Suppressor macrophage treated with lipopolysaccharide for 4 hours (primary cell): ENCODE data around the gene TEN1.

Source experiments
- DNase-seq: peaks from one replicate; pipeline ENCODE4 v3.0.0-alpha.2; 2020

Gene TEN1

GRCh38 chr17:76008208-76008607 is 29.2 kb downstream of the TEN1 start:
- no peak for DNase-seq

- no peak for DNase-seq
Observed at GRCh38 chr17:76008630-76009425, 29.8 kb downstream of the TEN1 start.

DNA sequence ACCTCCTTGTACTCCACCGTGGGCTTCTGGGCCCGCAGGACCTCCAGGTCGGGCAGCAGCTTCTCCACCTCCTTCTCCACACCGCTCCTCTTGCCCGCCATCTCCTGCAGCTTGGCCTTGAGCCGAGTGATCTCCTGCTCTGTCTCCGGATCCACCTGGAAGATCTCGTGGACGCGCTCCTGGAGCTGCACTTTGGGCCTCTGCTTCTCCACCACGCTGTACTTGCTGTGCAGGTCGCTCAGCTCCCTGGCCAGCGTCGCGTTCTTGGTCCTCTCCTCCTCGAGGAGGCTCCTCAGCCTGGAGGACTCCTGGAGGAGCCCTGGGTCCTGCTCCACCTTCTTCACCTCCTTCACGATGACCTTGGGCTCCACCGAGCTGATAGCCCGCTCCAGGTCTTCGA is 30.4 kb downstream of the TEN1 start:
- no peak for DNase-seq

DNA sequence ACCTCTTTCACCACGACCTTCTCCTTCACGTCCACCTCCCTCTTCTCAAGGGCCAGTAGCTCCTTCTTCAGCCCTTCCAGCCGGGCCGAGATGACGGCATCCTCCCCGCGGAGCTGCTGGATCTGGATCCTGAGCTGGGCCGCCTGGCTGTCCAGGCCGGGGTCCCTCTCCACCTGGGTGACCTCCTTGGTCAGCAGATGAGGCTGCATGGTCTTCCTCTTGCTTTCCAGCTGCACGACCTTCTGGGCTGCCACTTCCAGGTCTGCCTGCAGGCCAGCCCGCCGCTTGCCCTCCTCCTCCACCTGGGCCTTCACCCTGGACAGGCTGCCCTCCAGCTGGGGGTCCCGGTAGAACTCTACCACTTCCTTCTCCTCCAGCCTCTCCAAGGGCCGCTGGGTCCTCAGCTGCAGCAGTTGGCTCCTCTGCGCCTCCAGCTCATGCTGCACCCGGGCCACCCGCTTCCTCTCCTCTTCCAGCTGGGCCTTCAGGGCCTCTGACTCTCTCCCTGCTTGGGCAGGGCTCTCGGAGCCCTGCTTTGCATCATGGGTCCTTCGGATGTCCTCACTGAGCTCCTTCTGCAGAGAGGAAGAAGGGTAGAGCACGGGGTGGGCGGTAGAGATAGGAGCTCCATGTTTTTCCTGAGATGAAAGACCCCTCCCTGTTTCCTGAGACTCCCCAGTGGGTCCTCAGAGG is 31.1 kb downstream of the TEN1 start:
- DNase-seq = no peak

DNA sequence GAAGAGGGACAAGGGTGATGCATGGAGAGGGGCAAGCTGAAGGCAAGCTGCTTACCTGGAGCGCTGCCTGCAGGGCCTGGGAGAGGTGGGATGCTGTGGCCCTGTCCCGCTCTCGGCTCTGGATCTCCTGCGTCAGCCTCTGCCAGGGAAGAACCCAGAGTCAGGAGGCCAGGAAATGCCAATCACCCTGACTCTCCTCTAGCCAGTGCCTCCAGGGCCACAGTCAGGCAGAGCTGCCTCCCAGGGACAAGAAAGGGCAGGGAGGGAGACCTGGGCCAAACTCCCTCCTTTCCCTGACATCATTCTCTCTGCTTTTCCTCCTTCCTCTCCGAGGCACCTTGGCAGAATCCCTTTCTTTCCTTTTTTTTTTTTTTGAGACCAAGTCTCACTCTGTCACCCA is 32.9 kb downstream of the TEN1 start:
- DNase-seq = no peak

DNA sequence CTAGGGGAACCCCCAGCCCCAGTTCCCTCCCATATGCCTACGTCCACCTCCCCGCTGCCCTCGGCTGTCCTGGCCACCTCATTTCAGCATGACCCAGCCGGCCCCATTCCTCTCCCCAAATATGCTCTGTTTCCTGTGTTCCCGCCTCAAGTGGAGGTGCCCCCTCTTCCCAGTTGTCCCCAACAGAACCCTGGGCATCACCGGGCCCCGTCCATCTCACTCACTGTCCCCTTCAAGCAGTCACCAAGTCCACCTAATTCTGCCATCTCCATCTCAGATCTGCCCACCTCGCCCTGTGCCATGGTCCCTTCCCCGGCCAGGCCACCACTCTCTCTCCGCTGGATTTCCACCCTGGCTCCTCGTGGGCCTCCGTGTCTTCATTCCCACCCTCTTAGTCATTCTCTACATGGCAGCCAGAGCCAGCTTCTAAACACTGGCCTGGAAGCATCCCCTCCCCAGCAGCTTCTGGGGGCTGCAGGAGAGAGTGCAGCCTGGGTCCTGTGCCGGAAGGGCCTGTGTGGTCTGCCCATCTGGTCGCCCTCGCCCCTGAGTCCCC is 34.4 kb downstream of the TEN1 start:
- DNase-seq = no peak

- DNase-seq = peak; percentile 83
Observed at GRCh38 chr17:76014100-76014924, 35.3 kb downstream of the TEN1 start.

DNA sequence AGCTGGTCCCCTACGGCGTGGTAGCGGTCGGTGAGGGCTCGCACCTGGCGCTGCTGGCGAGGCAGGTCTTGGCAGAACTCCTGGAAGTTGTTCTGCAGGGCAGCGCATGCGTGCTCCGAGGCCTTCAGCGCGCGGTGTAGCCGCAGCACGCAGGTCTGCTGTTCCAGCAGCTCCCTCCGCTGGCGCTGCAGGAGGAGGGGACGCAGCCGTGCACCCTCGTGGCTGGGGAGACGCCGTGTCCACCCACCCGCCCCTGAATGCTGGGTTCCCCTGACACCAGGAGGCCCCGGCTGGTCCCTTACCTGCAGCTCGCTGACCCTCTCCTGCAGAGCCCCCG is 35.9 kb downstream of the TEN1 start:
- DNase-seq = no peak

DNA sequence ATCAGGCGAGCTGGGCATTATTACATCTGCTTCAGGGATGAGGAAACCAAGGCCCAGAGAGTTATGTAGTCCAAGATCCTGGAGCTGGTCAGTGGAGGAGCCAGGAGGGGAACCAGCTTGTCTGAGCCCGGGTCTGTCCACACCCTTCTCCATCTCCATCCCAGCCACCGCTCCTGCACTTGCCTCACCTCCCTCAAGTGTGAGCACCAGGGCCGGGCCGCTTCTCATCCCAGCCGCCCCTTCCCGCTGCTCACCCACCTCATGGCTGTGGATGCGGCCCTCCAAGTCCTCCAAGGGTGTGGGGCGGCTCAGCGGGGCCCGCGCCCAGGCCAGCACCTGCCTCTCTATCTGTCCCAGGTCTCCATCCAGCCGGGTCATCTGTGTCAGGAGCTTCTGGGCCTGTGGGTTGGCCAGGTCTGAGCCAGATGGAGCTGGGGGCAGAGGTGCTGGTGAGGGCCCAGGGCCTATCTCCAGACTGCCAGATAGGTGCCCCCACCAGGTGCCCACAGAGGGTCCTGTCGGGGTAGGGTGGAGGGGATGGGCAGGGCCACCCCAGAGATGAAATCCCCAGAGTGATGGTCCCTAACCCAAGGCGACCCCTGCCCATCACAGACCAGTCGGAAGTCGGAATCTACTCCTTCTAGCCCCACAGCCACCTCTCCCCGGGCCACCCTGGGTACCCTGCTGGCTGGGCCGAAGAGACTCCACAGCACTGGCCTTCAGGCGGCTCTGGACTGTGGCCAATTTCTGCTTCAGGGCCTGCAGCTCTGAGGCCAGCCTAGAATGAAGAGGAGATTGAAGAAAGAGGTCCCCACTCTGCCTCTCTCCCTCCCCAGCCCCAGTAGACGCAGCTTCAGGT is 38.7 kb downstream of the TEN1 start:
- no peak for DNase-seq

DNA sequence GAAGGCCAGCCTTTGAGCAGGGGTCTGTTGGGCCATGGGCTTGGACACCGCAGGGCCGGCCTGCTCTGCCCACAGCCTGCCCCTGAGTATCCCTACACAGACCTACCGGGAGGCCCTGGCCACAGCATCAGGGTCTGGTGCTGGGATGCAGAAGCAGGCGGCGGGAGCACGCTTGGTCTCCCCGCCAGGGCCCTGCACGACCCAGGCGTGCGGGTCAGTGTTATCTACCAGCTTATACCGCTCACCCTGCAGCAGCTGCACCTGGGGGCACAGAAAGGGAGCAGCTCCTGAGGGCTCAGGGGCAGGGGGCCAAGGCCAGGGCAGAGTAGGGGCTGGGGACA is 39.3 kb downstream of the TEN1 start:
- DNase-seq = no peak

- no peak for DNase-seq
Observed at GRCh38 chr17:76018801-76019200, 39.8 kb downstream of the TEN1 start.

DNA sequence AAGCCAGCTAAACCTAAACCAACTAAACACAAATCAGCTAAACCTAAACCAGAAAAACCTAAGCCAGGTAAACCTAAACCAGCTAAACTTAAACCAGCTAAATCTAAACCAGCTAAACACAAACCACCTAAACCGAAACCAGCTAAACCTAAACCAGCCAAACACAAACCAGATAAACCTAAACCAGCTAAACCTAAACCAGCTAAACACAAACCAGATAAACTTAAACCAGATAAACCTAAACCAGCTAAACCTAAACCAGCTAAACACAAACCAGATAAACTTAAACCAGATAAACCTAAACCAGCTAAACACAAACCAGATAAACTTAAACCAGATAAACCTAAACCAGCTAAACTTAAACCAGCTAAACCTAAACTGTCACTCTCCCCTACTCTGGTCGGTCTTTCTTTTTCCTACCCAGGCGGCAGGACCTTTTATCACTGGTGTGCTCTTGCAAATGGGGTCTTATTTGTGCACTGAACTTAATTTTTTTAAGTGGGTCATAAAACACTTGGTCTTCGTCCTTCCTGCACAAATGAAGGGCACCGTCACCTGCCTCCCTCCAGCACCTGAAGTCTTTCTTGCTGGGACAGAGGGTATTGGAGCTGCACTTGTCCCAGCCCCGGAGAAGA is 40.9 kb downstream of the TEN1 start:
- no peak for DNase-seq

GRCh38 chr17:76022285-76022684 is 43.2 kb downstream of the TEN1 start:
- no peak for DNase-seq

DNA sequence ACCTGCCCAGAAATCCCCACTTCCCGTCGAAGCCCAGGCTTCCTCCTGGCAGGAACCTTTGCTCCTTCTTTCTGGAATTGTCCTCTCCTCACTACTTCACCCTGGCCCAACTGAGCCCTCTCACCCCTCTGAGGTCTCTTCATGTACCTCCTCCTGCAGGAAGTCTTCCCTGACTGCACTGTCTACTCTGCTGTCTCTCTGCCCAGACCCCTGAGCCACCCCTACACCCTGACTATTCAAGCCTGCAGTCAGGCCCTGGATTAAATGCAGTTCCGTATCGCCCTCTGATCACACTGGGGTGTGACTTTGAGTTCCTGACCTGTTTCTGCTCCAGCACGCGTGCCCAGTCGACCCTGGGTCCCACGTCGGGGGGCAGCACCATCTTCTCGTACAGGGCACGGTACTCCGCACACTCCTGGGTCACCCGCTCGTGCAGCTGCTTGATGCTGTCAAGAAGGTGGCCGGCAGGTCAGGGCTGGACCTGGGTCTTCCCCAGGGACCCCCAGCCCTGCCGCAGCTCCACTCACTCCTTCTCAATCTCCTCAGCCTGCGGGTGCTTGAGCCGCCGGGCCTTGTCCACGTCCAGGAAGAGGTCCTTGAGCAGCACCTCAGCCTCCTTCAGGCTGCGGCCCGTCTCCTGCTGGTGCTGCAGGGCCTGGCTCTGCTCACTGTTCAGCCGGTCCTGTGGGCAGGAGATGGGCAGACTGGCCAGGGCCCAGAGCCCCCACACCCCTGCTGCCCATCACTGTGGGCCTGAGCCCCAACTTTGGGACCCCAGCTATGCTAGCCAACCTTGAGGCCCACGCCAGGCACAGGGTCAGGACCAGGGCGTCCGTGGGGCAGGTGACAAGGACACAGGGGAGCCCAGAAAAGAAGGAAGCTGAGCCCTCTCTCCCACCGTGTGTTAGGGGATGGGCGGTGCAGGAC is 44.2 kb downstream of the TEN1 start:
- no peak for DNase-seq

GRCh38 chr17:76023900-76024237 is 44.8 kb downstream of the TEN1 start:
- DNase-seq = no peak

DNA sequence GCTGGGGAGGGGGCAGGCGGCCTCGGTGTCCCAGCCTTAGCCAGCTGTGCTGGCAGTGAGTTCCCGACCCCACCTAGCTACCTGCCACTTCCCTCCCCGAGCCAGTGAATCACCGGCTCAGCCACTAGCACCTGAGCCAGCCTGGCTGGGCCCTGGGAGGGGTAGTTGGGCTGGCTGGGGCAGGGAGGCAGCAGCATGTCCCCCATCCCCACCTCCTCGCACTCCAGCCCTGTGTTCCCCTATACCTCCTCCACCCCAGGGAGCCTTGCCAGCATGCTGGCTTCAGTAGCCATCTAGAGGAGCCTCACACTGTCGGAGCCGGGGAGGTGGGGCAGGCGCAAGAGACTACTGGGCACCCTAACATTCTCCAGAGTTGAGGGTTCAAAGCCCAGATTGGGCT is 45.3 kb downstream of the TEN1 start:
- DNase-seq = no peak

DNA sequence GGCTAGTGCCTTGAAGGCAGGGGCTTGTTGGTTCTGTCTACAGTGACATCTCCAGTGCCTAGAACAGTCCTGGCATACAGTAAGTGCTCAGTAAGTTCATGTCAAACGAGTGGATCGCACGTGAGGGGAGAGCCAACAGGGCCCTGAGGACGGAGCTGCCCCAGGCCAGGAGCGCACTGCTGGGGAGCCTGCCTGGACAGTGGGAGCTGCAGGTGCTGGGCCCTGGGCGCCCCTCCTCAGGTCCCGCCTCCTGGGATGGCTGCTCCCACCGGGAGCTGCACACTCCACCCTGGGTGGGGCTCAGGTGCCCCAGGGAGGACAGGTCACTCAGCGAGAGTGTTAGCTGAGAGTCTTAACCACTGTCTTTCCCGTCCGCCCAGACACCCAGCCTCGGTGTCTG is 46.3 kb downstream of the TEN1 start:
- DNase-seq = no peak

GRCh38 chr17:76026714-76027158 is 47.7 kb downstream of the TEN1 start:
- no peak for DNase-seq

GRCh38 chr17:76027159-76027839 is 48.3 kb downstream of the TEN1 start, which contains the start of gene EVPL:
EVPL (minus strand) TSS chr17:76027306; CDS start chr17:76027198, 108 bp downstream.
- peak; percentile 15 for DNase-seq

- DNase-seq = no peak
Observed at GRCh38 chr17:76032073-76032779, 53.2 kb downstream of the TEN1 start.
